ENCODE measurements around the gene NUDT13. TPM values are rescaled to one million over a fixed set of nuclear protein-coding genes. Genes with fewer than 3 reads are reported as not detected.

The NUDT13 gene
- total and polyA plus RNA-seq, 11 donors, result 1.8 to 5.8 (median 3.2) TPM

GRCh38 chr10:73079779-73080541, 30.3 kb upstream of the NUDT13 start:
- H3K4me1 ChIP-seq, result peaks cover 0 to 64% (median 34%) of the 10 kb centered on the region in 12 donors
- no peaks in the 10 kb centered on the region for H3K27me3 ChIP-seq
- H3K4me3 ChIP-seq, result no peak overlapping the region
- TF ChIP-seq POLR2A (IDR thresholded peaks at IDR 0.05), result no peak
- TF ChIP-seq CTCF (IDR thresholded peaks at IDR 0.05), result no peak
- ATAC-seq, result no peak
- no peak overlapping the region for H3K27ac ChIP-seq
- H3K9me3 ChIP-seq, result no peaks in the 10 kb centered on the region
- intact Hi-C loops (cut with DNase I), result loop anchor here in 1 of 10 donors (5.0 kb wide), 1 partner anchor 37 kb away; no protein-coding TSS in a partner anchor
- H3K36me3 ChIP-seq, result peaks cover 0 to 6% (median 0%) of the 10 kb centered on the region in 9 donors
- DNase-seq, result no peak
- 76 to 85% (median 81%) methylated on average over 3 of the region's 3 CpGs for WGBS, 4 donors

- TF ChIP-seq POLR2A (IDR thresholded peaks at IDR 0.05) (no peak), CTCF (IDR thresholded peaks at IDR 0.05) (no peak)
- no peaks in the 10 kb centered on the region for H3K9me3 ChIP-seq
- no peak overlapping the region for H3K4me3 ChIP-seq
- no peak for DNase-seq
- intact Hi-C loops (cut with DNase I), result loop anchor here in 1 of 10 donors (5.0 kb wide), 1 partner anchor 34 kb away; no protein-coding TSS in a partner anchor
- peaks cover 0 to 6% (median 0%) of the 10 kb centered on the region in 9 donors for H3K36me3 ChIP-seq
- H3K27me3 ChIP-seq, result no peaks in the 10 kb centered on the region
- H3K4me1 ChIP-seq, result peaks cover 0 to 54% (median 17%) of the 10 kb centered on the region in 12 donors
- H3K27ac ChIP-seq, result peak overlapping the region in 4 of 12 donors; percentile 16 to 44 (median 26)
- peak in 2 of 4 donors; percentile 35 to 41 for ATAC-seq
- 18 to 37% (median 28%) methylated on average over 2 of the region's 2 CpGs for WGBS, 4 donors
Observed at GRCh38 chr10:73083221-73083620, 27.0 kb upstream of the NUDT13 start.

GRCh38 chr10:73084209-73084608, 26.0 kb upstream of the NUDT13 start:
- no peaks in the 10 kb centered on the region for H3K27me3 ChIP-seq
- H3K4me3 ChIP-seq, result no peak overlapping the region
- H3K4me1 ChIP-seq, result peaks cover 0 to 64% (median 25%) of the 10 kb centered on the region in 12 donors
- H3K36me3 ChIP-seq, result peaks cover 0 to 4% (median 0%) of the 10 kb centered on the region in 9 donors
- WGBS, 4 donors, result 81 to 90% (median 86%) methylated on average over 5 of the region's 5 CpGs
- DNase-seq, result no peak
- intact Hi-C loops (cut with DNase I), result loop anchor here in 1 of 10 donors (5.0 kb wide), 1 partner anchor 33 kb away; no protein-coding TSS in a partner anchor
- H3K9me3 ChIP-seq, result no peaks in the 10 kb centered on the region
- no peak overlapping the region for H3K27ac ChIP-seq
- ATAC-seq, result no peak
- TF ChIP-seq CTCF (IDR thresholded peaks at IDR 0.05) (no peak), POLR2A (IDR thresholded peaks at IDR 0.05) (no peak)

GRCh38 chr10:73086816-73087215, 23.4 kb upstream of the NUDT13 start:
- DNase-seq (no peak), ATAC-seq (no peak)
- H3K27me3 ChIP-seq, result no peaks in the 10 kb centered on the region
- no peaks in the 10 kb centered on the region for H3K9me3 ChIP-seq
- H3K27ac ChIP-seq, result no peak overlapping the region
- no peak overlapping the region for H3K4me3 ChIP-seq
- no peak for TF ChIP-seq CTCF (IDR thresholded peaks at IDR 0.05)
- TF ChIP-seq POLR2A (IDR thresholded peaks at IDR 0.05), result no peak
- 70 to 78% (median 77%) methylated on average over 4 of the region's 4 CpGs for WGBS, 4 donors
- intact Hi-C loops (cut with DNase I), result no loop called here
- H3K4me1 ChIP-seq, result peaks cover 0 to 65% (median 28%) of the 10 kb centered on the region in 12 donors
- no peaks in the 10 kb centered on the region for H3K36me3 ChIP-seq

Measured in heart left ventricle (tissue), 16 donors.